Suprapubic skin (tissue), 3 donors: ENCODE results near the gene ZBTB20.

Experiments used
- POLR2A ChIP-seq, 2 donors: fragments of 450-650 bp; IDR thresholded peaks; one replicate each; pipeline ENCODE4 v1.6.1; 2017; ENCODE audit warnings: antibody characterized with exemption in 2 of 2, mild to moderate bottlenecking in 2 of 2, moderate library complexity in 2 of 2
- TF ChIP-seq, protein P1 (sequence below), 2 donors: fragments of 200-600 bp in 1 of 2; fragments of 450-650 bp in 1 of 2; sonication (generic) in 1 of 2; IDR thresholded peaks; one replicate each; pipeline ENCODE4 v1.5.1; 2016 to 2019; ENCODE audit warnings: antibody characterized with exemption in 2 of 2, mild to moderate bottlenecking in 1 of 2, moderate library complexity in 1 of 2

DNA sequence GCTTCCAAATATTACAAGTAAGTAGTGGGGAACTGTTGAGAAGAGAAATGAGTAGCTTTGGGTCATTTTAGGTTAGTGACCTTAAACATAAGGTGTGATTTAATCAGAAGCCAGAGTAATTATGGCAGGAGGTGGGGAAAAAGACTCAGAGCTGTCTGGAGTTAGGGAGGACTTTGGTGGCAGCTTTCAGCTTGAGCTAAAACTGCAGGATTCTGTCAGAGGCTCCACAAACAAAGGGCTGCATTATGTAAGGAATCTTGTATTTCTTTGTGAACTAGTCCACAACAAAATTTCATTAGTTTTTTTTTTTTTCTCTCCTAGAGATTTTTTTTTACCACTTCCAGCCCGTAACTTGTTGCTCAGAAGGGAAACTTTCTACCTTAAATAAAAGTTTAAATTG is 507.9 kb downstream of the ZBTB20 start:
- TF ChIP-seq, protein P1, sequence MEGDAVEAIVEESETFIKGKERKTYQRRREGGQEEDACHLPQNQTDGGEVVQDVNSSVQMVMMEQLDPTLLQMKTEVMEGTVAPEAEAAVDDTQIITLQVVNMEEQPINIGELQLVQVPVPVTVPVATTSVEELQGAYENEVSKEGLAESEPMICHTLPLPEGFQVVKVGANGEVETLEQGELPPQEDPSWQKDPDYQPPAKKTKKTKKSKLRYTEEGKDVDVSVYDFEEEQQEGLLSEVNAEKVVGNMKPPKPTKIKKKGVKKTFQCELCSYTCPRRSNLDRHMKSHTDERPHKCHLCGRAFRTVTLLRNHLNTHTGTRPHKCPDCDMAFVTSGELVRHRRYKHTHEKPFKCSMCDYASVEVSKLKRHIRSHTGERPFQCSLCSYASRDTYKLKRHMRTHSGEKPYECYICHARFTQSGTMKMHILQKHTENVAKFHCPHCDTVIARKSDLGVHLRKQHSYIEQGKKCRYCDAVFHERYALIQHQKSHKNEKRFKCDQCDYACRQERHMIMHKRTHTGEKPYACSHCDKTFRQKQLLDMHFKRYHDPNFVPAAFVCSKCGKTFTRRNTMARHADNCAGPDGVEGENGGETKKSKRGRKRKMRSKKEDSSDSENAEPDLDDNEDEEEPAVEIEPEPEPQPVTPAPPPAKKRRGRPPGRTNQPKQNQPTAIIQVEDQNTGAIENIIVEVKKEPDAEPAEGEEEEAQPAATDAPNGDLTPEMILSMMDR (IDR thresholded peaks at IDR 0.05): no peak
- TF ChIP-seq POLR2A (IDR thresholded peaks at IDR 0.05): no peak
